Measurements from ENCODE around the gene SNX21.

- TF ChIP-seq CTCF (IDR thresholded peaks at IDR 0.05; ENCODE audit: low read depth, low read length, poor library complexity, severe bottlenecking) (no peak), EZH2phosphoT487 (IDR thresholded peaks at IDR 0.05; ENCODE audit: borderline replicate concordance, low read length) (no peak)
Measured at GRCh38 chr20:45867136-45867818, 33.7 kb downstream of the SNX21 start.
